ENCODE measurements around the gene ANKS6. TPM values are rescaled to one million over a fixed set of nuclear protein-coding genes. Genes with fewer than 3 reads are reported as not detected.

The ANKS6 gene
- total RNA-seq, 1 donor from 2014 or later: 26.1 TPM

DNA sequence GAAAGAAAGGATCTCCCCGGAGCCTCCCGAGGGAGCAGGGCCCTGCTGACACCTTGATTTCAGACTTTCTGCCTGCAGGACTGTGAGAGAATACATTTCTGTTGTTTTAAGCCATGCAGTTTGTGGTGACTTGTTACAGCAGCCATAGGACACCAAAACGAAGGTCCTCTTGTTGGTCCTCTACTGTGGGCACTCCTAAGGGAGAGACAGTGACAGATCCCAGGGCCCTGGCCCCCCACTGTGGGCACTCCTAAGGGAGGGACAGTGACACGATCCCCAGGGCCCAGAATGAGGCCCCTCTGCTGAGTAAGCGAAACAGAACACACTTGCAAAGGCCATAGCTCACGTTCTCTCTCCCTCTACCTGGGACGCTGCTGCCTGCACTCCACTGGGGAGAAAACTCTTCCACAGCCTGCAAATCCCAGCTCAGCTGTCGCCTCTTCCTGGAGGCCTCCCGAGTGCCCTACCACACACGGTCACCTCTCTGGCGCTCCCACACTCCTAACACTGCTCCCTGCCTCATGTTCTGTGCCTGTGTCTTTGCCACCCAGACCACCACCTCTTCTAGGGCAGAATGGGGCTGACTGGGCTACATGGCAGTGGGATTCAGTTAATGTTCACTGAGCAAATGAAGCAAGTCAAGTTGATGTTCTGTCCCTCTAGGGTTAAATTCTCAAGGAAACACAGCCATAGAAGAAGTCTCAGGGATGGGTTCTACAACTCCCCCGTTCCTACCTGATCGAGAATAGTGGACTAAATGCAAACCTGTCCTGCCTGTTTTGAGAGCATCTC is 23.8 kb downstream of the ANKS6 start:
- no peak for DNase-seq (ENCODE audit: low read depth)

DNA sequence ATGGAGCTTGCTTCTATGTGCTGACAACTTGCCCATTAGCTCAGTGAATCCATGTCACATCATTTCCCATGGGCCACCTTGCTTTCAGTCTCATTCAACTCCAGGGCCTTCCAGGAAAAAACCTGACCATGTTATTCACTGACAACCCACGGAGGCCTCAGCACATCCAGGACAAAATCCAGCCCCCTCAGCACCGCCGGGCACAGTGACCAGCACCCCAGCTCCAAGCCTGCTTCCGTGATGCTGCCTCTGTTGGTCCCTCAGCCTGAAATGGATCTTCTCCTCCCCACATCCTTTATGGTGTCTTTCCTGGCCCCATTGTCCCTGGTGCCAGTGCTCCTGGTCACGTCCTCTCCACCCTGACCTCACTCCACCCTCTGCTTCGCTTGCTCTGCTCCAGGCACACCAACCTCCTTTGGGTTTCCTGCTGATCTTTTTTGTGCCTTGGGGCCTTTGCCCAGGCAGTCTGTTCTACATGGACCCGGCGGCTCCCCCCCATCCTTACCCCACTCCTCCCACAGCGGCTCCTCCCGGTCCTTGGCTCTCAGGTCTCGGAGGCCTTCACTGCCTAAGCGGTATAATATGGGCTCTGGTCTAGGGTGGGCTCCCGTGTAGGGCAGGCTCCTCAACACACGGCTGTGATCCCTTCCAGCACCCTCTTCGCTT is 25.0 kb downstream of the ANKS6 start:
- no peak for DNase-seq (ENCODE audit: low read depth)

DNA sequence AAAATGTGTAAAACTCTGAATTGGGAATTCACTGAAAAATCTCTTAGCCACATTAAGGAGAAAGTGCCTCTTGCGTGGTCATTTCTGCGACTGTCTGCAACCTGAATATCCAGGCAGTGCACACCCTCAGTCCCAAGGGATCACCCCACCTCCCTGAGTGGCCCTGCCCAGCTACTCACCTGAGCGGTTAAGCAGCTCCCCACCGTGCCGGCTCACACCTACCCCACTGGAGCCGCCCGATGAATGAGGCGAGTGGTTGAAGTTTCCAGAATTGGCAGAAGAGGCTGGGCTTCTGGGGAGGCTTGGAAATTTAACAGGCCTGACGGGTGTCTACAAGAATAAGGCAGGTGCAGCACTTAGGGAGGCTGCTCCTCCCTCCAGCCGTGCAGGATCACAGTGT is 25.6 kb downstream of the ANKS6 start:
- DNase-seq (ENCODE audit: low read depth): no peak

DNA sequence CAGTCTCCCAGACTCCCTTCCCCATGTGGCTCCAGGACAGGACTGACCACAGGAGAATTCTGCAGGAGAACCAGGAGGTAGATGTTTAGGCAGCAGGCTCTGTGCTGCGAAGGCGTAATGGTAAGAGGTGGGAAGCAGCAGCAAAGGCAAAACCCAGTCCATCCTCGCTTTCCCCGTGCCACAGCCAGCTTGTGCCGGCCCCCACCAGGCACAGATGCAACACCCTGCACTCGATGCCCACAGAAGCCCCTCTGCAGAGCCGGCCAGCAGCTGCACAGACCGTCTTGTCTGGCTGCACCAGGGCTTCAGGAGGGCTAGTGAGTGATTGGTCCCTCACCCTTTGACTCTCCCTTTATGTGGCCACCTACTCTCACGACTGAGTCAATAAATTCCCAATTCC is 28.0 kb downstream of the ANKS6 start:
- no peak for DNase-seq (ENCODE audit: low read depth)

DNA sequence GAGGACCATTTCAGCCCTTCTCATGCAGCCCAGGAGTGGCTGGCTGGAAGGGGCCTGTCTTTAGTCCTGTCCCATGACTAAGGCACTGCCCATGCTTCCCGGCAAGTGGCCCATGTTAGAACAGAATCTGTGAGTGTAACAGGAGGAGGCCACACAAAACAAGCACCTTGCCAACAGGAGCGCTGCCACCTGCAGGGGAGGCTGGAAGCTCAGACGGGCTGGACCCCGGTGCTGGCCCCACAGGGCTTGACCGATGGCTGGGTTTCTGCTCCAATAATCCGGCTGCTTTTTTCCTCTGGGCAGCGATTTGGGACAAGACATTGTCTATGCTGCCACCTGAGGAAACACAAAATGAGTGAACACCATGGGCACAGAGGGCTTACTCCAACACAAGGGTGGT is 28.4 kb downstream of the ANKS6 start:
- no peak for DNase-seq (ENCODE audit: low read depth)

DNA sequence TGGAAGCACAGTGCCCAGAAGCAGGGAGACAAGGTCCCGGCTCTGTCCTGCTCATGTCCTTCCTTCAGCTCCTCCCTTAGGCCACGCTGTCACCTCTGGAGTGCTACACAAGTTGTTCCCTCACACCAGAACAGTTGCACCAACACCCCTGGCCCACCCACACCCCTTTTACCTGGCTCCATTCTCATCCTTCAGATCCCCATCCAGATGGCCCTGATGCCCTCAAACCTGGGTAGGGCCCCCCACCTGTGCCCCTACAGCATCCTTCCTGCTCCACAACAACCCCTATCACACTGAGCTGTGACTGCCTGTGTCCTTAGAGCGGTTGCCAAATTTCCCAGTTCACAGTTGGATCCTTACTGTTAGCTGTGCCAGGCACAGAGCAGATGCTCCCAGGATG is 29.2 kb downstream of the ANKS6 start:
- DNase-seq (ENCODE audit: low read depth): no peak

DNA sequence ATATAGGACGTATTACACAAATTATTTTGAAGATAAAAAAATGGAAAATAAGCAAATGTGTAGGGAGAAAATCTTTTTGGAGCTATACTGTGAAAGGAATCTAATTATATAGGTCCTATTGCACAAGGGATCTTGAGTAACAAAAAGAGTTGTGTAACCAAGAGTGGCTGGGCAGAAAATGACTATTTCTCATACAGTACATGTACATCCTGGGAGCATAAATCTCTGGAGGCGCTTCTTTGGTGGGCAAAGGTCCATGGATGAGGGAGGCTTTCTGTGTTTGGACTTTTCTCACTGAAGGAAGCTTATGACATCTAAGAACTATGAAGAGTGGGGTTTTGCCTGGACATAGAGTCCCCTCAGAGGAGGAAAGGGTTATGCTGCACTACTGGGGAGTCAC is 29.8 kb downstream of the ANKS6 start:
- no peak for DNase-seq (ENCODE audit: low read depth)

DNA sequence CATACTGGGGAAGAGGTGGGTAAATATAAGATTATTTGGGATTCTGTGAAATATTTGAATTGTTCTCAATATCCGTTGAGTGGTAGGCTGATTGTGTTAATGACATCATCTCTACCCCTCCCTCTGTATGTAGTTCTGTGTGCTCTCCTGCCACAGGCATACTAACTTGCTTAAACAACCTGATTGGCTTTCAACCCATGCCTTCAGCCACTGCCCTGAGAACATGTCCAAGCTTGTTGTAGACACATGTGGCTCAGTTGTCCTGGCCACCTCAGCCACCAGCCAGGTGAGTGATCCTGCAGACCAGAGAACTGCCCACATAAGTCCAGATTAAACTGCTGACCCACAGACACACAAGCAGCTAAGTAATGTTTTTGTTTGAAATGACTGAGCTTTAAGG is 31.1 kb downstream of the ANKS6 start:
- DNase-seq (ENCODE audit: low read depth): no peak

DNA sequence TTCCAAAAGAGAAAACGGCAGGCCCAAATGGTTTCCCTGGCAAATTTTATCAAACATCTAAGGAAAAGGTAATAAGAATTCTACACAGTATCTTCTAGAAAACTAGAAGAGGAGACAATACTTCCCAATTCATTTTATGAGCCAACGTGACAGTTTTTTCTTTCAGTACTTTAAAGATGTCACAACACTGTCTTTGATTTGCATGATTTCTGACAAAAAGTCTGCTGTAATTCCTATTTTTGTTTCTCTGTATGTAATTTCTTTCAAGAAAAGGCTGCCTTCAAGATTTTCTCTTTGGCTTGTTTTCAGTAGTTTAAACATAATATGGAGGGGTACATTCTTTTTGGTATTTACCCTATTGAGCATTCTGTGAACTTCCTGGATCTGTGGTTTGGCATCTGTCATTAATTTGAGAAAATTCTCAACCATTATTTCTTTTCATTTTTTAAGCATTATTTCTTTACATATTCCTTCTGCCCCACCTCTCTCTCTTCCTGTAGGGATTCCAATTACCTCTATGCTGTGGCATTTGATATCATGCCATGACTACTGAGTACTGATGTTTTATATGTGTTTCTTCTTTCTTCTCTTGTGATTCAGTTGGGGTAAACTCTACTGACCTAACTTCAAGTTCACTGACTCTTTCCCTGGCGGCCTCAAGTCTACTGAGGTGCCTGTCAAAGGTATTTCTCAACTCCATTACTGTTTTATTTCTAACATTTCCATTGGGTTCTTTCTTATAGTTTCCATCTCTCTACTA is 32.2 kb downstream of the ANKS6 start:
- DNase-seq (ENCODE audit: low read depth): no peak

DNA sequence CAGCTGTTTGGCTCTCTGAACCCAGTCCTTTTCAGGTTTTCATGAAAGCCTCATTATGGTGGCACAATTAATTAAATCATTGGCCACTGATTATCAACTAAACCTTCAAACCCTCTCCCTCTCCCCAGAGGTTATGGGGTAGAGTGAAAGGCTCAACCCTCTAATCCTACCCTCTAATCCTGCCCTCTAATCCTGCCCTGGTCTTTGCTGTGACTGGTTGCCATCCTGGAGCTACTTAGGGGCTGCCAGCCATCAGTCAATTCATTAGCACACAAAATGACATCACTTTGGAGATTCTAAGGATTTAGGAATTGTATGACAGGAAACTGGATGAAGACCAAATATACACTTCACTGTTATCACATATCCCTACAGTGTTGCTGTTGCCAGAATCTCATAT is 36.1 kb downstream of the ANKS6 start:
- no peak for DNase-seq (ENCODE audit: low read depth)

DNA sequence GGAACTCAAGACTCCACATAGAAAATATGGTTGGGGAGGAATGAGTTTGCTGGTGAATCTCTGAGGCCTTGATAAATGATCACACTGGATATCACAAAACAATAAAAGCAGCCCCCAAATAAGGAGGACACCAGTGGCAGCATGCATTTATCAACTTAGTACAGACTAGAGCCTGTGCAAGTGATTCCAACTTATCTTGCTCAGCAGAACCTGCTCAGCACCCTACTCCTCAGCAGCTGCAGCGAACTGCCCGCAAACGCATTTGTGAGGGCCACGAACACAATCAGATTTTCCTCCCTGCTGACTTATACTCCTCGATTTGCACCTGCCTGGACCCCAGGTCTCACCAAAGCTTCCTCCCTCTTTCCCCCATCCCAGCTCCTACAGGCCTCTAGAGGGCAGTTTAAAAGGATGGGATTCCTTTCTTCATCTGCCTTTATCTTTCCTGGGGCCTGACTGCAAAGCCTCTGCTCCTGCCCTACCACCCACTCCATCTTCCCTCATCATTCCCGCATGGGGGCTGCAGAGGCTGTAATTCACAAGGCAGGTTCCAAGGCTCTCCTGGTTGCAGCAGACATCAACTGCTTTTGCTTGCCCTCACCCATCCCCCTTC is 41.2 kb downstream of the ANKS6 start:
- DNase-seq (ENCODE audit: low read depth): no peak

DNA sequence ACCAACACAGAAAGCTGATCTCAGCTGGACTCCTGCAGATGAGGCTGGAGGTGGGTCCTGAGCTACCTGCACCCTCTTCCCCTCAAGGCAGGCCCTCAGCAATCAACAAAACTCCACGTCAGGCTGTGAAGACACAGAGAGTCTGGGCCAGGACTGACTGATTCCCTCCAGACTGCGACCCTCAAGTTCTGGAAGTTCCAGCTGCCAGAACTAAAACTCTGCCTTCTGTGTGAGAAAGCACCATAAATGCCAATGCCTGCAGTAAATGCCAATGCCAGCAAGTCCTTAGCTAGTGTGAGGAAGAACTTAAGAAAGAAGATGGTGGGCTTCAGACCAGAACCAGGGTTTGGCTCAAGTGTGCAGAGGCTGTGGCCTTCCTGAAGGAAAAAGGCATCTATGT is 45.1 kb downstream of the ANKS6 start:
- DNase-seq (ENCODE audit: low read depth): no peak

DNA sequence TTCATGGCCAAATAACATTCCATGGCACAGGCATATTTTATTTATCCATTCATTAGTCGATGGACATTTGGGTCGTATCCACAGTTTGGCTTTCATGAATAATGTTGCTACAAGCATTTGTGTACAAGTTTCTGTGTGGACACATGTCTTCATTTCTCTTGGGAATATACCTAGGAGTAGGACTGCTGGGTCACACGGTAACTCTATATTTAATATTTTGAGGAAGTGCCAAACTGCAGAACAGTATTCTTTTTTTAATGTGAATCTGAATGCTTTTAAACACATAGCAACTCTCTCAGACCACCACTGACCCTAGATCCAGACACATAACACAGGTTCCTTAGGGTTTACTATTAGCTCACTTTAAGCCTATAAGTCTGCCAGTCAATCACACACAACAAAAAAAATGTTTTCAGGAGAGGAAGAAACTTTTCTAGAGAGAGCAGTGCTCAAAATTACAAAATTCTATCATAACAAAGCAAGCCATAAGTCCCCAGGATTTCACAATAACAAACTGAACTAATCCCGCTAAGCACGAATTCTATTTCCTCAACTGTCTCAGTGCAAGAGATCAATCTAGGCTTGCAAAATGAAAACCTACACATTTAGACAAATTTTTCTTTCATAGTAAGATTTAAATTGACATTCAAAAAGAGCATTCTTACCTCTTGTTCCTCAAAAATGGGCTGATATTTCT is 45.8 kb downstream of the ANKS6 start:
- no peak for DNase-seq (ENCODE audit: low read depth)

DNA sequence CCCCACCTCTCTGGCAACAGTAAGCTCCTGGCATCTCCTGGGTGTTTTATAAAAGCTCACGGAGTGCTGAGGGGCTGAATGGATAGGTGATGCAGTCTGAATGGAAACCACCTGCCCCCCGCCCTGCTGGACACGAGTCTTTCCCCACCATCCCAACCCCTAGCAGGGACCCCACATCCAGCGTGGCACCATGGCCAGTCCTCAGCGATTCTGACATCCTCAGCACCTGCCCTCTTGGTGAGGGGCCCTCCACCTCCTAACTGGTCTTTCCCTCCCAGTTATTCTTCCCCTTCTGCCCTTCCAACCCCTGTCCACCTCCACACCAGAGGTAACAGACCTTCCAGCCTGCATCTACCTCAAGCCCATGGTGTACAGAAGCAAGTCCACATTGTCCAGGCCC is 48.9 kb downstream of the ANKS6 start:
- DNase-seq (ENCODE audit: low read depth): no peak

DNA sequence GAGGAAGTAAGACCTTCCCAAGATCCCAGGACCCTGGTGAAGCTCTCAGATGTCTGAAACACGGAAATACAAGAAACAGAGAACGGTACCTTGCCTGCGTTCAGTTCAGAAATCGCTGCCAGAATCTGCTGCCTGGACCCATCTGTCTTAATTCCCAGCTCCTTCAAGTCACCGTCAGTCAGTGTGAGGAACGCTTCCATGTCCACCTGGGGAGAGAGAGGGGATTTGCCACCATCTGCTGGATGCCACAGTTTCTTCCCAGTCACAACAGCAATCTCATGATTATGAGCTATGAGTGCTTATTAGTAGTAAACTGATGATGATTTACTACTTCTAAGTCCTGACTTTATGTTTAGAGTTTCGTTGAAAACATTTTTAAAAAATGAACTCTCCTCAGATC is 50.9 kb downstream of the ANKS6 start:
- DNase-seq (ENCODE audit: low read depth): no peak

DNA sequence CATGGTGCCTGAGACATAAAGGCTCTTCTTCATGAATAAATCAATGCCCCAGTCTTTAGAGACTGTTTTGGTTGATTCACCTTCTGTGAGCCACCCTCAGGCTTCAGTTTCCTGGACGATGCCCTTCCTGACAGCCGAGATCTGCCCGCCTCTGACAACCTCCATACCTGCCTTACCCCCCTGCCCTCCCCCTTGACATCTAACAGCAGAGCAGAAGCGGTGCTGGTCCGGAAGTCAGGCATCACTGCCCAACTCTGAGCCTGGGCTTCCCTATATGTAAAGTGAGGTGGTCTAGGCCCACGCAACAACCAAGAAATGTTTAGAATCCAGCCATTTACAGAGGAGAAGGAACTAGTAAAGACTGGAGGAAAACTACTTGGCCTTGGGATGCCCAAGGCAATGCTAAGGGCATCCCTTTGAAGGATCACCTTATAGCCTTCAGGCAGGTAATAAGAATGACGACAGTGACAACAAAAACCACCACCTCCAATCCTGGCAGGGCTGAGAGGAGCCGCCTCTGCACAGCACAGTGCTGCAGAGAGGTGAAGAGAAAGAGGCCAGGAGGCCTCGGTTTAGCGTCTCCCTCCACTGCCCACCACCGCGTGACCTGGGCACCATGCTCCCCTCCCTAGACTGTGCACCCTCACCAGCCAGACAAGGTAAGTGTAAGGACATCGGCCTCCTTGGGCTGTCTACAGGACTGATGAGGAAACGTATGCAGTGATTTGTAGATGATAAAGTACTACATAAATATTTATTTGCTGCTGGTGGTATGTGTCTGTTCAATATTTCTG is 52.3 kb downstream of the ANKS6 start:
- DNase-seq (ENCODE audit: low read depth): no peak

DNA sequence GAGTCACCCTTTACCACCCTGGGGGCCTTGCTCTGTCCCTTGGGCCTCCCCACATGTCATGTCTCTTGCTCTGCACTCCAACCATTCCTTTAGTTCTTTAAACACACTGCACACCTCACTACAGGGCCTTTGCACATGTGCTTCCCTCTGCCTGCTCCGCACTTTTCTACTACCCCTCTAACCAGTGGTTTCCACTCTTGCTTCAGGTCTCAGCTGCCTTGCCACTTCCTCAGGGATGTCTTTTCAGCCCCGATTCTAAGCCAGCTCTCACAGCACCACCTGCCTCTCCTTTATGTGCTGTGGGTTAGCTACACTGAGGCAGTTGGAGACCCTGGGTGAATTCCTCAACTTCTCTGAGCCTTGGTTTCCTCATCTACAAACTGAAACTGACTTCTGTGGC is 53.0 kb downstream of the ANKS6 start:
- DNase-seq (ENCODE audit: low read depth): no peak

DNA sequence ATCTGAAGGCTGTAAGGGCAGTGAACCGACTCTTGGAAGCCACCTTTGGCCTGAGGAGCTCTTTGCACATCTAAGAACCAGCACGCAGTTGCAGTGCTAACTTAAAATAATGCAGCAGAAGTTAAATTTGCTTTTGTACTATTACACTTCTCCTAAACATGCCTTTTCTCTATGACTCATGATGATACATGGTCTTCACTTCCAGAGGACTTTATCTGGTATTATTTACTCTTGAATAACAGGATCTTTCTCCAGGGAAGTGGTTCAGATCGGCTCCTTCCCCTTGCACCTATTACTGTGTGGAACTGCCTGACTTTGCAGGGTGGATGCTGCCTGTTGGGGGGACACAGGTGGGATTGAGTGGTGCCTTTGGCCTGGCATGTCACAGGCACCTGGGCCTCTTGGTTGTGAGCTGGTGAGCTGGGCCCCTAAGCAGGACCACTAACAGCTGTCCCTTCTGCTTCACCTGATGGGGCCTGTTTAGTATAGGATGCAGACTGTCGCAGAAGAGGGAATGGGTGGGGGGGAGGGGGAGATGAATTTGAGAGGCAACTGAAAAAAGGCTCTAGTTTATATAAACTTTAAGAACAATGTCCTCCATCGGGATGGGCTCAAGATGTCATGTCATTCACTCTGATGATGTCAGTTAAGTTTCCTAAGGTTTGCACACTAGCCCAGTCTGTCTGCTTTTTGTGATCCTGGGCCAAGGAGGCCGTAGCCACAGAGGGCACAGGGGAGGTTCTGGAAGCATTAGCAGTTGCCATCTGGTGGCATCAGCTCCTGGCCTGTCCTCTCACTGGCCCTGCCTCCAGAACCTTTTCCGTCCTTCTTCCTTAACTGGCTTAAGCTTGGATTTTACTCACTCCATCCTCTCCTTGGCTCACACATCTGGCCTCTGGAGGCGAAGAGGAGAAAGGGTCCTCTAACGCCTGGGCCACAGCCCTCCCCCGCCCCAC is 53.8 kb downstream of the ANKS6 start:
- peak; percentile 22 for DNase-seq (ENCODE audit: low read depth)

DNA sequence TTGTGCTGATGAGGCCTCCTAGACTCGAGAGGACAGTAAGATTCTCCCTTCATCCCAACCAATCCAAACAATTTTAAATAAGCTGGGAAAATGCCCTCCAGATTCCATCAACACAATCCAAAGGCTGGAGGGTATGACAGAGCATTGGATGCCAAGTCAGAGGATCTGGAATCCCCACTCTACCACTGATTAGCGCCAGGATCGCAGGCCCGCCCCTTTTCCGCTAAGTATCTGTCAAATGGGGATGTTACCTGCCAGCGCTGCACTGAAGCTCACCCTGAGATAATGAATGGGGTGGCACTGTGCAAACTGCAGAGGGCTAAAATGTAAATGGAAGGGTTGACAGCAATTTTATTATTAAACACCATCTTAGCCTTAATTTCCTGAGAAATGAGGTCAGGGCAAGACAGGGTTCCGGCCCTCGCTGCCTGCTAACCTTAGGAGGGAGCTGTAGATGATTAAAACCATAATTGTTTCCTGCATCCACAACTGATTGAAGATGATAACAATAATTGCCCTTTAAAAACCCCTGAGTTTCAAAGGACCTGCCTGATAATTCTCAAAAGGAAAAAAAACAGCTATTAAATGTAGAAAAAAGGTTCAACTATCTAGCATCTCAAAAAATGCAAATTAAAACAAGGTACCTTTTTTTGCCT is 56.0 kb downstream of the ANKS6 start:
- DNase-seq (ENCODE audit: low read depth): no peak

Measured in renal cortical epithelial cell (primary cell).